ENCODE data around the gene BMPR1A.
A peak's percentile ranks its signal among the peaks of the same experiment; 100 is the strongest.

The BMPR1A gene

DNA sequence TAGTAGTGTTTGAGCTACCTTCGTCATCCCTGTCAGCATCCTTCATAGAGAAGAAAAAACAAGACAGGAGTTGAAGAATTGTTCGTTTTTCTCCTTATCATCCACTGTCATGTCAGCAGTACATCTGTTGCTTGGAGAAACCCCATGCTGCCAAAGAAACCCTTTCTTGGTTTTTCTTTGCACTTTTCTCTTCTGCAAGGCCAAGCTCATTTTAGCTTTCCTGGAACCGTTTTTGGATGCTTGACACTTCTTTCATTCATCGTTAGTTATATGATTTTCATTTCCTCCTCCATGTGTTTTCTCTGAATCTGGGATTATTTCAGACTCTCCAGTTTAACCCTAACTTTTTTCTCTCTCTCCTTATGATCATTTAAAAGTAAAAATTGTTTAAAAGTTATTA is 142.1 kb downstream of the BMPR1A start:
- no peak for ATAC-seq
- no peak for TF ChIP-seq ARNTL (CRISPR knock-in tag; IDR thresholded peaks at IDR 0.05; ENCODE audit: borderline replicate concordance, low read depth)
- no peak for TF ChIP-seq GLIS3 (CRISPR knock-in tag; IDR thresholded peaks at IDR 0.05)
- no peak for TF ChIP-seq CSRNP3 (CRISPR knock-in tag; IDR thresholded peaks at IDR 0.05)
- TF ChIP-seq BACH2 (CRISPR knock-in tag; IDR thresholded peaks at IDR 0.05; ENCODE audit: borderline replicate concordance) = no peak
- TF ChIP-seq CSDC2 (CRISPR knock-in tag; IDR thresholded peaks at IDR 0.05) = no peak
- TF ChIP-seq TCF4 (CRISPR knock-in tag; IDR thresholded peaks at IDR 0.05; ENCODE audit: borderline replicate concordance) = no peak
- no peak for TF ChIP-seq SNAI2 (CRISPR knock-in tag; IDR thresholded peaks at IDR 0.05)
- no peak for TF ChIP-seq ZFP30 (CRISPR knock-in tag; IDR thresholded peaks at IDR 0.05)
- TF ChIP-seq RARB (CRISPR knock-in tag; IDR thresholded peaks at IDR 0.05) = no peak
- TF ChIP-seq ZNF565 (CRISPR knock-in tag; conservative IDR thresholded peaks at IDR 0.05; ENCODE audit: low read depth) = no peak
- TF ChIP-seq PPARA (CRISPR knock-in tag; IDR thresholded peaks at IDR 0.05; ENCODE audit: borderline replicate concordance) = no peak
- no peak for TF ChIP-seq ZC3H10 (CRISPR knock-in tag; IDR thresholded peaks at IDR 0.05)

DNA sequence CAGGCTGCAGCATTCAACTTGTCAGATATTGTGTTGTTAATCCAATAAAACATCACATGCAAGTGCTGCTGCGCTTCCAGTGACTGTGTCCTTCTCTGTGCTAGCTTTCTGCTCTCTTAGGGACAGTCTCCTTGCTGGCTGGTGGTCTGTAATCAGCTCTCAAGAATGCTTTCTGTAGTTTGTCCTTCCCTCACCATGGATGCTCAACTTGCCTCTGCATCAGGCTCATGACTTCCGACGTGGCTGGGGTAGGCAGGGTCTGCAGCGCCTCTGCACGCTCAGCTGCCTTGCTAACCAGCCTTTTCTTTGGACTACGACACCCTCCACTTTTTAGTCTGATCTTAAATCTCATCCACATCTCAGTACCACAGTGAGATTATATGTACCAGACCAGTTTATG is 142.7 kb downstream of the BMPR1A start:
- peak; percentile 49; the same call in 2 of the 3 replicates for ATAC-seq
- TF ChIP-seq ZFP3 (CRISPR knock-in tag; IDR thresholded peaks at IDR 0.05) (no peak), ARNTL (CRISPR knock-in tag; IDR thresholded peaks at IDR 0.05; ENCODE audit: borderline replicate concordance, low read depth) (no peak), ESRRG (CRISPR knock-in tag; IDR thresholded peaks at IDR 0.05) (no peak)
- TF ChIP-seq, protein P1, sequence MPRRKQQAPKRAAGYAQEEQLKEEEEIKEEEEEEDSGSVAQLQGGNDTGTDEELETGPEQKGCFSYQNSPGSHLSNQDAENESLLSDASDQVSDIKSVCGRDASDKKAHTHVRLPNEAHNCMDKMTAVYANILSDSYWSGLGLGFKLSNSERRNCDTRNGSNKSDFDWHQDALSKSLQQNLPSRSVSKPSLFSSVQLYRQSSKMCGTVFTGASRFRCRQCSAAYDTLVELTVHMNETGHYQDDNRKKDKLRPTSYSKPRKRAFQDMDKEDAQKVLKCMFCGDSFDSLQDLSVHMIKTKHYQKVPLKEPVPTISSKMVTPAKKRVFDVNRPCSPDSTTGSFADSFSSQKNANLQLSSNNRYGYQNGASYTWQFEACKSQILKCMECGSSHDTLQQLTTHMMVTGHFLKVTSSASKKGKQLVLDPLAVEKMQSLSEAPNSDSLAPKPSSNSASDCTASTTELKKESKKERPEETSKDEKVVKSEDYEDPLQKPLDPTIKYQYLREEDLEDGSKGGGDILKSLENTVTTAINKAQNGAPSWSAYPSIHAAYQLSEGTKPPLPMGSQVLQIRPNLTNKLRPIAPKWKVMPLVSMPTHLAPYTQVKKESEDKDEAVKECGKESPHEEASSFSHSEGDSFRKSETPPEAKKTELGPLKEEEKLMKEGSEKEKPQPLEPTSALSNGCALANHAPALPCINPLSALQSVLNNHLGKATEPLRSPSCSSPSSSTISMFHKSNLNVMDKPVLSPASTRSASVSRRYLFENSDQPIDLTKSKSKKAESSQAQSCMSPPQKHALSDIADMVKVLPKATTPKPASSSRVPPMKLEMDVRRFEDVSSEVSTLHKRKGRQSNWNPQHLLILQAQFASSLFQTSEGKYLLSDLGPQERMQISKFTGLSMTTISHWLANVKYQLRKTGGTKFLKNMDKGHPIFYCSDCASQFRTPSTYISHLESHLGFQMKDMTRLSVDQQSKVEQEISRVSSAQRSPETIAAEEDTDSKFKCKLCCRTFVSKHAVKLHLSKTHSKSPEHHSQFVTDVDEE (CRISPR knock-in tag; IDR thresholded peaks at IDR 0.05) = no peak
- TF ChIP-seq, protein P2, sequence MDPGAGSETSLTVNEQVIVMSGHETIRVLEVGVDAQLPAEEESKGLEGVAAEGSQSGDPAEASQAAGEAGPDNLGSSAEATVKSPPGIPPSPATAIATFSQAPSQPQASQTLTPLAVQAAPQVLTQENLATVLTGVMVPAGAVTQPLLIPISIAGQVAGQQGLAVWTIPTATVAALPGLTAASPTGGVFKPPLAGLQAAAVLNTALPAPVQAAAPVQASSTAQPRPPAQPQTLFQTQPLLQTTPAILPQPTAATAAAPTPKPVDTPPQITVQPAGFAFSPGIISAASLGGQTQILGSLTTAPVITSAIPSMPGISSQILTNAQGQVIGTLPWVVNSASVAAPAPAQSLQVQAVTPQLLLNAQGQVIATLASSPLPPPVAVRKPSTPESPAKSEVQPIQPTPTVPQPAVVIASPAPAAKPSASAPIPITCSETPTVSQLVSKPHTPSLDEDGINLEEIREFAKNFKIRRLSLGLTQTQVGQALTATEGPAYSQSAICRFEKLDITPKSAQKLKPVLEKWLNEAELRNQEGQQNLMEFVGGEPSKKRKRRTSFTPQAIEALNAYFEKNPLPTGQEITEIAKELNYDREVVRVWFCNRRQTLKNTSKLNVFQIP (CRISPR knock-in tag; IDR thresholded peaks at IDR 0.05; ENCODE audit: borderline replicate concordance, low read depth) = no peak

DNA sequence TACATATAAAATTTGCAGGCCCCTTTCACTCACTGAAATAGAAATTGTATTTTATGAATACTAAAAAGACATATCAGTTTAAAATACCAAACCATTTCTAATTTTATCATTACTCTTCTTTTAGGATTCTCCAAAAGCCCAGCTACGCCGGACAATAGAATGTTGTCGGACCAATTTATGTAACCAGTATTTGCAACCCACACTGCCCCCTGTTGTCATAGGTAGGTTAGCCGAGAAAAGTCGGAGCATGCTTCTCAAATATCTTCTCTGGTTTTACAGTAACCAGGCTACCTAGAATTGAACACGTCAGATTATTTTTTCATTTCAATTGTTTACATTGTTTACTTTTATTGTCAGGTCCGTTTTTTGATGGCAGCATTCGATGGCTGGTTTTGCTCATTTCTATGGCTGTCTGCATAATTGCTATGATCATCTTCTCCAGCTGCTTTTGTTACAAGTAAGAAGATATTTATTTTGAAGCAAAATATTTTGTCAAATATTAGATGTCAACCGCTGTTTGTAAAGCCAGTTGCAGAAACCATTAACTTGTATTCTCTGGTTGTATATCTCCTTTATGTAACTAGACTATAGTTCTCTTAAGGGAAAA is 143.4 kb downstream of the BMPR1A start:
- TF ChIP-seq, protein P2 (CRISPR knock-in tag; IDR thresholded peaks at IDR 0.05; ENCODE audit: borderline replicate concordance, low read depth) = no peak
- TF ChIP-seq ZFP3 (CRISPR knock-in tag; IDR thresholded peaks at IDR 0.05) = no peak
- no peak for TF ChIP-seq ESRRG (CRISPR knock-in tag; IDR thresholded peaks at IDR 0.05)
- no peak for TF ChIP-seq ZC3H10 (CRISPR knock-in tag; IDR thresholded peaks at IDR 0.05)
- peak; percentile 94 for ATAC-seq

DNA sequence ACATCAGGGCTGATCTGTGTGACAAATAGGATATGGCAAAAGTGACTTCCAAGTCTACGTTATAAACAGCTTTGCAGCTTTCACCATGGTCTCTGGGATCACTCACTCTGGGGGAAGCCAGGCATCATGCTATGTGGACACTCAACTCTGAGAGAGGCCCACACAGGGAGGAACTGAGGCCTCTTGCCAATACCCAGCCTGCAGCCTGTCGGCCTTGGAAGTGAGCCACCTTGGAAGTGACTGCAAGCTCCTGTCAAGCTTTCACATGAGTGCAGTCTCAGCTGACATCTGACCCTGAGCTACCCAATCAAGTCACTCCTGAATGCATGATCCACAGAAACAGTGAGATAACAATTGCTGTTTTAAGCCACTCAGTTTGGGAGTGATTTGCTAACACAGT is 144.5 kb downstream of the BMPR1A start:
- no peak for ATAC-seq
- no peak for TF ChIP-seq RARB (CRISPR knock-in tag; IDR thresholded peaks at IDR 0.05)
- no peak for TF ChIP-seq PATZ1 (CRISPR knock-in tag; IDR thresholded peaks at IDR 0.05; ENCODE audit: borderline replicate concordance)
- TF ChIP-seq ZFP30 (CRISPR knock-in tag; IDR thresholded peaks at IDR 0.05) = no peak
- TF ChIP-seq ZNF70 (CRISPR knock-in tag; IDR thresholded peaks at IDR 0.05) = no peak
- TF ChIP-seq ZNF8 (CRISPR knock-in tag; IDR thresholded peaks at IDR 0.05) = no peak
- TF ChIP-seq, protein P2 (CRISPR knock-in tag; IDR thresholded peaks at IDR 0.05; ENCODE audit: borderline replicate concordance, low read depth) = no peak
- TF ChIP-seq OSR1 (CRISPR knock-in tag; IDR thresholded peaks at IDR 0.05) = no peak
- TF ChIP-seq SNAI2 (CRISPR knock-in tag; IDR thresholded peaks at IDR 0.05) = no peak
- no peak for TF ChIP-seq ZNF565 (CRISPR knock-in tag; conservative IDR thresholded peaks at IDR 0.05; ENCODE audit: low read depth)
- TF ChIP-seq, protein P1 (CRISPR knock-in tag; IDR thresholded peaks at IDR 0.05) = no peak

Measured in SK-N-SH treated with all-trans-retinoic acid at 6 μM for 48 hours (cell line).